HG03066 (cell line): ENCODE measurements around the gene KRT76.
"Not testable (repeated sequence)": the region's sequence is repeated elsewhere in the genome, so short reads cannot be mapped to it uniquely, and the experiment has no call there.

Source experiments
- ATAC-seq: cut with Tn5 transposase; IDR thresholded peaks from one replicate; pipeline ENCODE4 v1.9.1; 2021; ENCODE audit warnings: low read depth; ENCODE audit not compliant: unreplicated experiment

KRT76 gene

GRCh38 chr12:52798671-52799504 lies 21.7 kb upstream of the KRT76 start:
- no peak for ATAC-seq

DNA sequence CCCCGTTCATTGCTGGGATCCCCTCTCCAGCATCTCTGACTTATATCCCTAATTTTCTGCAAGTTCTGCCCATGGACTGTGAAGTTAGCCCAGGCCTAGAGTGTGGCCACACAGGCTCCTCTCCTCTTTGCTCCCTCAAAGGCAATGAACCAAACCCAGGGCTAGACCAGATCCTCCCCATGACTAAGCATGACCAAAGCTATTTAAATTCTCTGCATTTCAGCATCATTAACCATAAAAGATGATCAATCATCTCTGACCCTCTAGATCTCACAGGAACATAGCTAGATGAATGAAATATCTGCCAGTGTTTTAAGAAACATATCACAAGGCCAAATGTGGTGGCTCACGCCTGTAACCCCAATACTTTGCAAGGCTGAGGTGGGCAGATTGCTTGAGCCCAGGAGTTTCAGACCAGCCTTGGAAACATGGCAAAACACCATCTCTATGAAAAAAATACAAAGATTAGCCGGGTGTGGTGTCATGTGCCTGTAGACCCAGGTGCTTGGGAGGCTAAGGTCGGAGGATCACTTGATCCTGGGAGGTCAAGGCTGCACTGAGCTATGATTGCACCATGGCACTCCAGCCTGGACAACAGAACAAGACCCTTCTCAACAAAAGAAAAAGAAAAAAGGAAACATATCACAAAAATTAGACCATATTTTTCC lies 21.0 kb upstream of the KRT76 start:
- no peak for ATAC-seq

DNA sequence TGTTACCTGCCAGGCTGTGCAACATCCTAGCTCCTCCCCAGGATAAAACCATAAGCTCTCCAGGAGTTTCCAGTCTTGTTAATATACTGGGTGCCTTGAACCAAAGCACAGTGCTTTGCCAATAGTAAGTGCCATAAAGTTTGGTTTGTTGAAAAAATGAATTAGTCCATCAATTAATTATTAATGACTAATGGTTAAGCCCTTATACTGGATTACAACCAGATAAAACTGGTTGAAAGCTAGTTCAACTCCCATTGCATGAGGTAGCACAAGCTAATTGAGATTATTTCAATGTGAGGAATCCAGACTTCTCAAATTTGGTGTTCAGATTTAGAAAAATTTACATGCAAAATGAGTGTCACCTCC lies 20.4 kb upstream of the KRT76 start:
- no peak for ATAC-seq

- no peak for ATAC-seq
These were observed 19.8 kb upstream of the KRT76 start for GRCh38 chr12:52796839-52797528.

GRCh38 chr12:52796429-52796794 lies 19.3 kb upstream of the KRT76 start:
- no peak for ATAC-seq

DNA sequence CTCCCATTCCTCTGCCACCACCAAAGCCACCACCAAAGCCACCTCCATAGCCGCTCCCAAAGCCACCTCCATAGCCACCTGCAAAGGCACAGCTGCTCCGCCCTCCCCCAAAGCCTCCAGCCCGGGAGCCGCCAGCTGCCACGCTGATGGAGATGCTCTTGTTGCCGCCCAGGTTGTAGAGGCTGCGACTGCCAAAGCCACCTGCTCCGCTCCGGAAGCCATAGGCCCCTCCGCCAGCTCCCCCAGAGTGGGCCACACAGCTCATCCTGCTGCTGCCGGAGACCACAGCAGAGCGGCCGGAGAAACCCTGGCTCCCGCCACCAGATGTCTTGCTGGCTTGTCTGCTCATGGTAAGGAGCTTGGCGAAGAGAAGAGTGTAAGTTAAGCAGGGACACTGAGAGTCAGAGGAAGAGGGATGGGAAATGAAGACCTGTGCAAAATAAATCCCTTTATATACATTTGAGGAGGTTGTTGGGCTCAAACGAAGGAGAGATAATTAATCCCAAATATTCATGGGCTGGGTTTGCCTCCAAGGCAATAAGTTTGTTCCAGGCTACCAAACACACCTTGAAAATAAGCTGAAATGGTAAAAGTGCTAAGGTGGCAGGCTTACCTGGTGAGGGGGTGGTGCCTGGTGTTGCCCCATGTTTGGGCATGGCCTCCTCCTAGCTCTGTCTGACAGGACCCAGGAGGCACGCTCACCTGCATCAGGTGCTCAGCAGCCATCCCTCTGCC lies 18.7 kb upstream of the KRT76 start, which contains the start of gene KRT3:
Gene KRT3 (minus strand): TSS at position 424 of the 735 bp plus-strand sequence. CDS start 75 bp downstream, at position 349.
- no peak for ATAC-seq

- not testable (repeated sequence) for ATAC-seq
These were observed 18.2 kb upstream of the KRT76 start for GRCh38 chr12:52795332-52795674.

- no peak for ATAC-seq
These were observed 17.6 kb upstream of the KRT76 start for GRCh38 chr12:52794479-52795331.

DNA sequence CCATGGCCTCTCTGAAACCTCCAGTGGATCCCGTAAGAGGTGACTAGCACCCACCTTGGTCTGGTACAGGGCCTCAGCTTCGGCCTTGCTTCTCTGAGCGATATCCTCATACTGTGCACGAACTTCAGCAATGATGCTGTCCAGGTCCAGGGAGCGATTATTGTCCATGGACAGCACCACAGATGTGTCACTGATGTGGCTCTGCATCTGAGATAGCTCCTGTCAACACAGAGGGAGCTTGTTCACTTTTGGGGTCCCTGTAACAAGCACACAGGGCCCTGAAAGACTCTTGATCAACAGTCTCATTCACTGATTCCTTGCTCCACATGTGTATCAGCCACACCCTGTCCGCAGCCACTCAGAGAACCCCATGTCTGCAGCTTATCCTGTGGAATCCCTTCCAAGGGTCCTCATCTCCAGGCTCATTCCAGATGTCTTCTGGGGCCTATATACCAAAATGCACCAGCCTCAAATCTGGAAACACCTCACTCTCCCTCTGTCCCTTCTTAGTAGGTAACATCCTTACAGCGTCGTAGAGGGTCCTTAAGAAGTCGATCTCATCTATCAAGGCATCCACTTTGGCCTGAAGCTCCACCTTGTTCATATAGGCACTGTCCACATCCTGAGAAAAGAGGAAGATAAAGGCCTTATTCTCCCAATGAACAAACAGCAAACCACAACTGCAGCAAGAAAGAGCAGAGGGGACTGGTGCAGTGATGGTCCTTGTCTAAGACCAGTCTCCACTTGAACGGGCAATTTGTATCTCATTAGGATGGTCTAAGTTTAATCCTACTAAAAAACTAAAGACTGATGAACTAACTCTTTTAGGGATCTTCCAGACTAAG lies 15.3 kb upstream of the KRT76 start:
- no peak for ATAC-seq

- ATAC-seq, result no peak
These were observed 14.4 kb upstream of the KRT76 start for GRCh38 chr12:52791271-52792184.

DNA sequence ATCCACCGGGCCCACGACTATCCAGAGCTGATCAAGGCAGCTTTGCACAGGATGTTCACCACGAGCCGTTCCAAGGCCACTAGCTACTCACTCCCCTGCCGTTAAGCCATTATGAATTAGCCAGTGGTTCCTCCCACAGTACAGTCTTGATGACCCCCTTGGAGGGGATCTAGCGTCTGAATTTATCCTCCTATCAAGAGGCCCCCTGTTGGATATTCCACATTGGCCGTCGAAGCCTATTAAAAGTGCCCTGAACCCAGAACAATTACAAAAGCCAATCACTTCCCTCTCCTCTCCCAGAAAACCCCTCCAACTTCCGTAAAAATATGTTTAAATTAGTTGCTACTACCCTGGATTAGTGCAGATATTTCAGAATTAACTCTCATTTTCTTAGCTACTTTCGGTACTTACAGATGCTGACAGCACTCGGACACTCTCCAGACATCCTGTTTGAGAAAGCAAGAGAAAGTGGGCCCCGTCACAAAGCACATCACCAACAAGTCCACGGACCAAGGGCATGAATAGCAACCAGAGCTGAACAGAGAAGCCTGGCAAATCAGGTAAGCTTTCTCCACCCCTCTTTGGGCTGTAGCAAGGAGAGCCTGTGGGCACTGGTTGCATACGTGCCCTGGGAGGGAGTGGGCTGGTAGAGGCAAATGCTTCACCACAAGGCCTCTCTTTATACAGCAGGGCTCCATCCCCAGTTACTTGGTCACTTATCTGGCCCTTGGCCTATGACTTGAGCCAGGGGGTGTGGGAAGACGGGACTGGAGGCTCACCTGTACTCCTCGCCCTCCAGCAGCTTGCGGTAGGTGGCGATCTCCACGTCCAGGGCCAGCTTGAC lies 13.5 kb upstream of the KRT76 start:
- no peak for ATAC-seq

DNA sequence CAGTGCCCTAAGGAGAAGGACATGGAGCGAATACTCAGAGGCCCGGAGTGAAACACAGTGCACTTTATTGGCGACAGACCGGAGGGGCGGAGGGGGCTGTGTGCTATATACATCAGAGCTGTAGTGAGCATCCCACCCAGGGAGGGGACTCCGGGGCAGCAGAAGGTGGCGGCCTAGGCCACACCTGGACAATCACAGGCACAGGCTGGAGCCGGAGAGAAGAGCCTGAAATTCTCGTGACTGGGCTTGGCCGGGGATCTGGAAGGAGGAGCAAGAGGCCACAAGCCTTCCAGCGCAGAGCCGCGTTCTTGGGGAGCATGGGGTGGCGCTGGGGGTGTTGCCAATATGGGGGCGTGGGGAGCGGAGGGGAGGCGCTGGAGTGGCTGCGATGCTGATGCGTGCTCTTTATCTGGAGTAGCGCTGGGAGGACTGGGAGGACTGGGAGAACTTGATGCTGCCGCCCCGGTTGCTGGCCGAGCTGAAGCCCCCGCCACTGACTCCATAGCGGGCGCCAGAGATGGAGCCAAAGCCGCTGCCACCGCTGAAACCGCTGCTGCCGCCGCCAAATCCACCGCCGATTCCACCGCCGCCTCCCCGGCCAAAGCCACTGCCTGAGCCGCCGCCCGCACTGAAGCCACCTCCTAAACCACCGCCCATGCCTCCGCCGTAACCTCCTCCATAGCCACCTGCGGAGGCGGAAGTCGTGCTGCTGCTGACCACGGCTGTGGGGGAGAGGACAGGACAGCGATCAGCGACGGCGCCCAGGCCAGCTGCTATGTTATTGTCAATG lies 12.7 kb upstream of the KRT76 start:
- ATAC-seq, result no peak

DNA sequence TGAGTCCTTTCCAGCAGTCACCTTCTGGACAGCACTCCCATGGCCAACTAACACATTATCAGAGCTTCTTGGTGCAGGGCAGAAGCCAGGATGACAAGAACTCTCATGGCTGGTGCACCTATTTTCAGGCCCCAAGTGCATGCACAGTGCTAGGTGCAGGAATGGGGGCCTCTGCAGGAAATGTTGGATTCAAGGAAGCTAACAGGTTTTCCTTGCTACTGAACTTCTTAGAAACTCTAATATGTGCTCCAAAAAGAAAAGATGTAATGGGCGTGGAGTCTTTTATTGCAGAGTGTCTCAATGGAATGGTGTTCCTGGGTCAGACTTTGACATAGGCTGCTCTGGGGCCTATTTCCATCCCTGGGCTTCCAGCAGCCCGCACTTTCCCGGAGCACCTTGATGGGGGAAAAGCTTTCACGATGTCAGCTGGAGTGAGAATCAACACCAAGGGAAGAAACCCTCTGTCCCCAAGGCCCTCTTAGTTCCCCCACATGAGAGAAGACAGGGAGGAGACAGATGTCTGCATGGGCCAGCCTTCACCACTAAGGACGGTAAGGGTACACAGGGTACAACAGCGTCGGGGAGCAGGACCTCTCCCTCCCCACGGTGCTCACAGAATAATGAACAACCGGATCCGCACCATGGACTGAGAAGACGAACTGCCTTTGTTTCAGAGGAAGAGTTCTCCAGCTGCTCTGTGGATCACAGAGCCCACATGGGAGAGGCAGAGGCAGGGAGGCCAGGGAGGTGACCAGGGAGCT lies 11.9 kb upstream of the KRT76 start:
- no peak for ATAC-seq

DNA sequence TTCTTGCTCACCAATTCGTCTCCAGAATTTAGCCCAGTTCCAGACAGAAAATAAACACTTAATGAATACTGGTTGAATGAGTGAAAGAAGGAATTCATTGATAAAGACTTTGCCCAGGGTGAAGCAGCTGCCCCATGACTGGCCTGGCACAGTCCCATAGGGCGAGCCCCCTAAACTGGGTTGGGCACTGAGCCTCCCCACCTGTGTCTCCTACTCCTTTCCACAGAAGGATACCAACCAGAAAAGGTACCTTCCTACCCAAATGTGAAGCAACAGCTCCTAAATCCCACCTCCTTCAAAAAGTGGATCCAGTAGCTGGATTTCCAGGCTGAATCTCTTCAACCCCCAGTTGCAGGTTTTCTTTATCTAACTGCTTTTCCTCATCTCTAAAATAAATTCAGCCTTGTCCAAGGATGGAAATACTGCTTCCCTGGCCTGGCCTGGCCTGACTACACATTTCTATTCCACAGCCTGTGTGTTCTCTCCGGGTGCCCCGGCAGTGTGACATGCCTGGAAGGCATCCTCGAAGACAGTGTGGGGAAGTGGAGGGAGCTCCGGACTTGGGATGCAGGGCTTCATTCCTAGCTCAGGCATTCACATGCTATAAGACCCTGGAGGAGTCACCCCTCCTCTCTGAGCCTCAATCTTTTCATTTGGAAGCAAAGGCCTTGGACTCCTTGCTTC lies 11.2 kb upstream of the KRT76 start:
- ATAC-seq, result no peak
